GM13977 (cell line): ENCODE data around the gene AMER3.

Experiments used
- DNase-seq: peaks from one replicate; pipeline ENCODE4 v3.0.0; 2012; ENCODE audit warnings: low spot score
- CTCF ChIP-seq: IDR thresholded peaks from 2 replicates; pipeline ENCODE4 v1.5.1; 2012; ENCODE audit warnings: mild to moderate bottlenecking, control low read depth; ENCODE audit not compliant: insufficient read depth; ENCODE audit errors: extremely low read depth, missing control alignments
- in situ Hi-C: fragments of 300-500 bp; cut with MboI; formaldehyde crosslinking; loops from one replicate; pipeline ENCODE4 v1.12.0; 2022; ENCODE audit warnings: low sequenced_read_pairs, low pct_unique_long_range_greater_than_20kb, mixed read lengths, inconsistent platforms; ENCODE audit not compliant: unreplicated experiment

The AMER3 gene

GRCh38 chr2:130737592-130737991 is 17.7 kb upstream of the AMER3 start:
- TF ChIP-seq CTCF, result no peak
- in situ Hi-C loops, result no loop called here
- no peak for DNase-seq

GRCh38 chr2:130740671-130741070 is 14.7 kb upstream of the AMER3 start:
- DNase-seq, result no peak
- in situ Hi-C loops, result no loop called here
- no peak for TF ChIP-seq CTCF

GRCh38 chr2:130743278-130743677 is 12.1 kb upstream of the AMER3 start:
- no peak for TF ChIP-seq CTCF
- in situ Hi-C loops, result no loop called here
- DNase-seq, result no peak

GRCh38 chr2:130744287-130745117 is 10.8 kb upstream of the AMER3 start:
- in situ Hi-C loops, result no loop called here
- no peak for DNase-seq
- no peak for TF ChIP-seq CTCF

- no peak for DNase-seq
- no peak for TF ChIP-seq CTCF
- in situ Hi-C loops, result no loop called here
These were observed 6.3 kb upstream of the AMER3 start for GRCh38 chr2:130749078-130749477.

GRCh38 chr2:130749641-130750040 is 5.7 kb upstream of the AMER3 start:
- no peak for TF ChIP-seq CTCF
- in situ Hi-C loops, result no loop called here
- no peak for DNase-seq
